HG02884 (cell line): ENCODE results near the gene NDOR1.
A peak's percentile ranks its signal among the peaks of the same experiment; 100 is the strongest.

Experiments used
- ATAC-seq: cut with Tn5 transposase; IDR thresholded peaks from one replicate; pipeline ENCODE4 v1.9.1; 2021; ENCODE audit warnings: mild to moderate bottlenecking, moderate library complexity; ENCODE audit not compliant: unreplicated experiment

Gene NDOR1

DNA sequence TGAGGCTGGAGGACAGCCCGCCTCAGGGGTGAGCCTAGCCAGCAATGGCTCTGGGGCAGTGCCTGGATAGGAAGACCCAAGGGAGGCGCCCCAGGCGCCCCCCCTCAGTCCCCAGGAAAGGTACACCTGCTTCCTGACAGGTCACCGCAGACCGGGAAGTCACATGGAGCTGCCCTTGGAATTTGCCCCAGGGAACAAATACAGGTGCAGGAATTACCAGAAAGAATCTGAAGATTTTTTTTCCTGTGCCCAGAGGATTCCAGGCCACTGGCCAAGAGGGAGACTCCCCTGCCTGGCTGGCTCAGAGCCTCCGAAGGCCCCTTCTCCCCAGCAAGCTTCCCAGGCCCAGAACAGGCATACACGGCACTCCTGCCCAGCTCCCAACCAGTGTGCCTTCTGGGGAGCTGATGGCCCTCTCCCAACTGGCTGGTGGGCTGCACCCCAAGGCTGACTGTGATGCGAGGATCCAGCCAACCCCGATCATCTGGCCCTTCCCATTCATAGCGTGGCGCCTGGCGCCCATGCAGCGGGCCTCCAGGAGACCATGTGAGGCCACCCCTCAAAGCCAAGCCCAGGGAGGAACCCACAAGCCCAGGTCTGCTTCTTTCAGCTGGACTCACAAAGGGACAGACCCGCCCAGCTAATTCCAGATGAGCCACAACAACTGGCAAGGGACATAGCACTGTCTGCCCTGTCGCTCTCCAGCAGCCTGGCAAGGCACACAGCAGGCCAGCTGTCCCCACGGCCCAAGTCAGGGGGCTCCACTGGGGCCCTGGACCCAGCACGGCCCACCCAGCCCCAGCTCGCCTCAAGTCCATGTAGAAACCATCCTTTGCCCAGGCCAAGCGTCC is 7.2 kb upstream of the NDOR1 start:
- no peak for ATAC-seq

DNA sequence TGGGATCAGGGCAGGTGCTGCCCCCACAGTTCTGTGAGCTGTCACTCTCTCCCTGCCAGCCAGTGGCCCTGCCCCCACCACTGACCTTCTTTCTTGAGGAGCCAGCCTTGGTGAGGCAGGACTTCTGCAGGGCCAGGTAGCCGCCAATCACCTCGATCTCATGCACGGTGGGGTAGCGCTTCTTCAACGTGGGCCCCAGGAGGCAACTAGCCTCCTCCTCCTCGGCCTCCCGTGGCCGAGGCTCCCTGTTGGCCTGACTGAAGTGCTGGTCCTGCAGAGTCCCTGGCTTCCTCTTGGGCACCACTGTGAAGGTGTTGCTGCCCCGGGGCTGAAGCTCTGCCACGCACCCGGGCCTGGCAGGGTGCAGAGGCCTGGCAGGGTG is 6.6 kb upstream of the NDOR1 start:
- no peak for ATAC-seq

DNA sequence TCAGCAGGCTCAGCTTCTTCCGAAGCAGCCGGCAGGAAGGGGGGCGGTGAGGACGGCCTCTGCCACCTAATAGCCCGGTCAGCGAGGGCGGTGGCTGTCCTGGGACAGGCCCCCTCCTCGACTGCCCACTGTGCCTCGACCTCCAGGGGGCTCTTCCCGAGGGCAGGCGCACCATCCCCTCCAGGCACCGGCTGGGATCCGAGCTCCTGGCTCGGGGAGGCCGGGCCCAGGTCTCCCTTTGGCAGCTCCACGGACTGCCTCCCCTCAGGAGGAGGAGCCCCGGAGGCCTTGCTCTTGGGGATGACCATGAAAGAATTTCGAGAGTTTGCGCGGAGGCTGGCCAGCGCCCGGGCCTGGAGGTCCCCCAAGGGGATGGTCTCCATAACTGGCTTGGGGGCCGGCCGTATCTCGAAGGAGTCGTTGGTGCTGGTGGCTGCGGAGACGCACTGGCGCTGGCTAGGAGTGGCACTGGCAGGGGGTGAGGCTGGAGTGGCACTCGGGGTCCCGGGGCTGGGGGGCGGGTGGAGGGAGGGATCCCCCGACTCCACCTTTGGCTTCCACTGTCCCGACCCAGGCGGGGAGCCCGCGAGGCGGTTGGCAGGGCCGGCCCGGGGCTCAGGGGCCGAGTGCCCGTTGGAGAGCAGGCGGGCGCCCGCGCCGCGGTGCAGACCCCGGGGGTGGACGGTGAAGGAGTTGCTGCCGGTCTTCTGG is 5.9 kb upstream of the NDOR1 start:
- no peak for ATAC-seq

GRCh38 chr9:137200311-137201204 is 4.9 kb upstream of the NDOR1 start, which contains the start of gene TPRN:
TSS of gene TPRN (minus strand) at chr9:137200741. CDS start at chr9:137200711, 30 bp downstream.
- peak; percentile 87 for ATAC-seq

DNA sequence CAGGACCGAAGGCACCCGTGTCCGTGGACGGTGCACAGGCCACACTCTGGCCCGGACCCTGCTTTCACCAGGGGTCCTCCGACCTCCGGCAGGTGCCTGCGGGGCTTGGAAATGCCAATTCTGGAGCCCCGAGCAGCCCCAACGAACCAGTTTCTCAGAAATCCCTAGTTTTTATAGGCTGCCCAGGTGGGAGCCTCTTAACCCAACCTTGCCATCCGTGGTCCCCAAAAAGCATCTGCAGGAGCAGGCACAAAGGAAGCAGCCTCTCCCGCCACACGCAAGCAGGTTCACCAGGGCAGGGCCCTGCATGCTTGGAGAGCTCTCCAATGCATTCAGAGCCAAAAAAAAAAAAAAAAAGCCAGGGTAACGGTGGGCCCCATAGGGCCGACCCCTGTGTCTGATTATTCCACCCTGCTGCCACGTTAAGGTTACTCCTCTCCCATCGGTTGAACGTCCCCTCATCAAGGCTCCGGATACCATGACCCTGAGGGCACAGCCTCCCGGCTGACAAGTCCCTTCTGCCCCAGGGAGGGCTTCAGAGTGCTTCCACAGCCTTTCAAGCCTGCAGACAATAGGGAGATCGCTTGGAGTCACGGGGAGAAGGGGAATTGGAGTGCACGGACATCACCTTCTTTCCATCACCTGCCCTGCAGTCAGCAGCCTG is 4.2 kb upstream of the NDOR1 start:
- ATAC-seq: no peak

DNA sequence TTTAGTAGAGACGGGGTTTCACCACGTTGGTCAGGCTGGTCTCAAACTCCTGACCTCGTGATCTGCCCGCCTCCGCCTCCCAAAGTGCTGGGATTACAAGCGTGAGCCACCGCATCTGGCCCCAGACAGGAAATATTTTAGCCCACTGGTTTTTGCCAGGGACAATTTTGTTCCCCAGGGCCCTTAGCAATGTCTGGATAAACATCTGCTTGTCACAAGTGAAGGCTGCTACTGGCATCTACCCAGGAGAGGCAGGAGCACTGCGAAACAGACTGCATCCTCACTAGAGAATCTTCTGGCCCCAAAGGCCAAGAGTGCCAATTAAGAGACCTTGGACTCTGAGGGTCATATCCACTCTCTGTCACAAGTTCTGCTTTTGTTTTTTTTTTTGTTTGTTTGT is 2.5 kb upstream of the NDOR1 start:
- ATAC-seq: no peak

DNA sequence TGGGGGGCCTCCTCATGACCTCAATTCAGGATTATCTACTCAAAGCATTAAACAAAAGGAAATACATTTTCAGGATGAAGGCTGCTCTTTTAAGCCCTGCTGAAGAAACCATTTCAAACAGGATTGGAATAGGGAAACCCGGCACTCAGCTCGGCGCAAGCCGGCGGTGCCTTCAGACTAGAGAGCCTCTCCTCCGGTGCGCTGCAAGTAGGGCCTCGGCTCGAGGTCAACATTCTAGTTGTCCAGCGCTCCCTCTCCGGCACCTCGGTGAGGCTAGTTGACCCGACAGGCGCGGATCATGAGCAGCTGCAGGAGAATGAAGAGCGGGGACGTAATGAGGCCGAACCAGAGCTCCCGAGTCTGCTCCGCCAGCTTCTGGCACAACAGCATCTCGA is 772 bp upstream of the NDOR1 start:
- no peak for ATAC-seq

- ATAC-seq: no peak
Measured at GRCh38 chr9:137206602-137207001, 1.1 kb downstream of the NDOR1 start.

DNA sequence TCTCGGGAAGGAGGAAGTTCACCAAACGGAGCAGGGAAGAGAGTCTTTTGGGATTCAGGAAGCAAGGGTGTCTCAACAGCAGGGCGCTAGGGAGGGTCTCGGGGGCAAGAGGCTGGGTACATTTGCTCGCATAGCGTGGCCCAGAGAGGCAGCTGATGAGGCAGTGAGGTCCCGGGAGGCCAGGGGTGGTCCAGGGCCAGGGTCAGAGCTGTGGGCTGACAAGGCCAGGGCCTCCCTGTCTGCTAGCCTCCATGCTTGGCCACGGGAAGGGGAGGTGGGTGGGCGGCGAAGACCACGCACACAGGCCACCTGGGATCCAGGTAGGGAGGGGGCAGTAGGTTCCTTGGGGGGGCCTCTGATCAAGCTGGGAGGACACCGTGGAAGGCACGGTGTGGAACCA is 6.0 kb downstream of the NDOR1 start:
- ATAC-seq: no peak

- ATAC-seq: no peak
Measured at GRCh38 chr9:137212520-137212919, 7.0 kb downstream of the NDOR1 start.

DNA sequence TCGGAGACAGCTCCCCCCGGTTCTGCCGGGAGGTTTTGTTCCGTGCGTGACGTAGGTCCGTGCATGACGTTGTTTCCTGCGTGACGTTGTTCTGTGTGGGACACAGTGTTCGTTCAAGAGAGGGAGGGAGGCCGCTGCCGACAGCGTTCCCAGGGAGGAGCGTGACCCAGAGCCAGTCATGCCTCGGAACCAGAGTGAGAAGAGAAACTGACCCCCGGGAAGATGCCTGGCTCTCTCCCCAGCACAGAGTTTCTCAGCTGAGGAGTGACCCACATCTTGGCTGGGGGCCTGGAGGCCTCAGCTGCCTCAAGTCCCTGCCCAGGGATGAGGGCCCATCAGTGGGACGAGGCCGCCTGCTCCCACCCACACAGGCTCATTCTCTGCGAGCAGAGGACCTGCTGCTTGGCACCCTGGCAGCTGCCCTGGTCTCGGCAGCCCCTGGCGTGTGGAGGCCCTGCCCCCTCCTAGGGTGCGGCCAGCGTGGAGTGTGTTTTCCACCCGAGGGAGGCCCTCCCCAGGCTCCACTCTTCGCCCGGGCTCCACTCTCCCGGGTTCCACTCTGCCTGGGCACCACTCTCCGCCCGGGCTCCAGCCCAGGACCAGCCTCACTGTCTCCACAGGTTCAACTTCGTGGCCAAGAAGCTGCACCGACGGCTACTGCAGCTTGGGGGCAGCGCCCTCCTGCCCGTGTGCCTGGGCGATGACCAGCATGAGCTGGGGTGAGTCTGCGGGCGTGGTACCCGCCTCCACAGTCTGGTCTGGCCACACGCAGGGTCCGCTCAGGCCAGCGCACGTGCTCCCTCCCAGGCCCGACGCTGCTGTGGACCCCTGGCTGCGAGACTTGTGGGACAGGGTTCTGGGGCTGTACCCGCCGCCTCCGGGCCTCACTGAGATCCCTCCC is 7.9 kb downstream of the NDOR1 start:
- ATAC-seq: no peak

GRCh38 chr9:137214620-137215019 is 9.1 kb downstream of the NDOR1 start:
- ATAC-seq: no peak

GRCh38 chr9:137215196-137215986 is 9.9 kb downstream of the NDOR1 start:
- no peak for ATAC-seq

DNA sequence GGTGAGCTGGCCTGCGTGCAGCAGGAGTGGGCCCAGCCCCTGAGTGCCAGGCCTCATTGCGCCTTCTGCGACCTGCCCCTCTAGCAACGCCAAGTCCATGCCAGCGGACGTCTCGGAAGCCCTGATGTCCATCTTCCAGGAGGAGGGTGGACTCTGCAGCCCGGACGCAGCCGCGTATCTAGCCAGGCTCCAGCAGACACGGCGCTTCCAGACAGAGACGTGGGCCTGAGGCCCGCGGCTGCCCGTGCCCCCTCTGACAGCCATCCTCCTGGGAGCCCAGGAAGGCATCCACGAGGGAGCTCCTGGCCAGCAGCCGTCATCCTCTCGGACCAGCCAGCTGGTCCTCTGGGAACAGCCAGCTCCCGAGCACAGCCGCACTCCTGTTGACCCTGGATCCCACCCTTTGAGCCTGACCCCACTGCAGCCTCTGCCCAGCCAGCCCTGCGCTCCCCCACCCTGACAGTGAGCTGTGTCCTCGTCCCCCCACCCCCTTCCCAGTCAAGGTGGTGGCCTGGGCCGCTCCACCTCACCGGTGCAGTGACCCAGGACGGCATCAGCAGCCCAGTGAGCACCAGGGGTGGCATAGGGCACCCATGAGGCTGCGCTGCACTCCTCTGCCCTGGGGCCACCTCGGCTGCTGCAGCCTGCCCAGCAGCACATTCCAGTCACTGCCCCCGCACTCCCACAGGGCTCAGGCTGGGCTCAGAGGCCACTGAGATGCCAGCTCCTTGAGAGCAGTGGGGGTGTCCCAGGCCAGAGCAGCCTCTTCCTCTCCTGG is 10.9 kb downstream of the NDOR1 start:
- ATAC-seq: no peak

GRCh38 chr9:137217276-137218211 is 12.0 kb downstream of the NDOR1 start:
- ATAC-seq: no peak

- ATAC-seq: no peak
Measured at GRCh38 chr9:137218212-137218753, 12.8 kb downstream of the NDOR1 start.

- no peak for ATAC-seq
Measured at GRCh38 chr9:137218754-137219271, 13.3 kb downstream of the NDOR1 start.
